HUDEP-2 (cell line): ENCODE measurements around the gene WIPF1.

Experiments used
- DNase-seq, 76 experiments: peaks; one replicate each; lab custom pipeline; 2025; ENCODE audit not compliant: unreplicated experiment in 76 of 76; lab: John Stamatoyannopoulos, UW

The WIPF1 gene, protein sequence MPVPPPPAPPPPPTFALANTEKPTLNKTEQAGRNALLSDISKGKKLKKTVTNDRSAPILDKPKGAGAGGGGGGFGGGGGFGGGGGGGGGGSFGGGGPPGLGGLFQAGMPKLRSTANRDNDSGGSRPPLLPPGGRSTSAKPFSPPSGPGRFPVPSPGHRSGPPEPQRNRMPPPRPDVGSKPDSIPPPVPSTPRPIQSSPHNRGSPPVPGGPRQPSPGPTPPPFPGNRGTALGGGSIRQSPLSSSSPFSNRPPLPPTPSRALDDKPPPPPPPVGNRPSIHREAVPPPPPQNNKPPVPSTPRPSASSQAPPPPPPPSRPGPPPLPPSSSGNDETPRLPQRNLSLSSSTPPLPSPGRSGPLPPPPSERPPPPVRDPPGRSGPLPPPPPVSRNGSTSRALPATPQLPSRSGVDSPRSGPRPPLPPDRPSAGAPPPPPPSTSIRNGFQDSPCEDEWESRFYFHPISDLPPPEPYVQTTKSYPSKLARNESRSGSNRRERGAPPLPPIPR

DNA sequence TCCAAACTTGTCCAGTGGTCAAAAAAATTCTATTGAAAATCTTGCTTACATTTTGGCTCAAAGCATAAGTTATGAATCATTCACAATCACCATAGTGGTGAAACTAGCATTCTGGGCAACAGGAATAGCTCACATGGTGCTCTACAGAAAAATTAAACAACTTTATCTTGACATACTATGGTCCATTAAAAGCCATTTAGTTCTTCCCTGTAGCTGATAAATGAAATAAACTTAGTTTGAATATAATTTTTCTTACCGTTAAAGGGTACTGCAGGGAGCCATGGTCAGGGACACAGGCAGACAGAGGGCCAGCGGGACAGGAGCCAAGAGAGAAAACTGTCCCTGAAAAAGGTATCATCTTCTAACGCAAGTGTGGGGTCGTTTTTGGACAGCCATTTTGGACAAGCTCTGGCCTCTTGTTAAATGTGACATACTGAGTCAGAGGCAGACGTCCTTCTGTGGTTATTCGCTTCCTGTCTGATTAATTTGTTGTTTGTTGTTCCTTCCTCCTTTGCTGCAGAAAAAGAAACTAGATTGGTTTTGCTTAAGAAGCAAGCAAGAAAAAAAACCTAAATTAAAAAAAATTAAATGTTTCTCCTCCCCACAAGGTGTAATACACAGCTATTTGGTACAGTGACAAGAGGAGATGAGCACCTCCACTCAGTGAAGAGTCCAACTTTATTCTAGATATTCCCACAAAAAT, at the start of gene WIPF1:
WIPF1 (minus strand) TSS at position 460 of the 703 bp plus-strand sequence. CDS start 12,231 bp downstream, outside the sequence.
- DNase-seq: no peak

- DNase-seq: no peak
Observed at GRCh38 chr2:174645296-174645695, 47.7 kb upstream of the WIPF1 start.

DNA sequence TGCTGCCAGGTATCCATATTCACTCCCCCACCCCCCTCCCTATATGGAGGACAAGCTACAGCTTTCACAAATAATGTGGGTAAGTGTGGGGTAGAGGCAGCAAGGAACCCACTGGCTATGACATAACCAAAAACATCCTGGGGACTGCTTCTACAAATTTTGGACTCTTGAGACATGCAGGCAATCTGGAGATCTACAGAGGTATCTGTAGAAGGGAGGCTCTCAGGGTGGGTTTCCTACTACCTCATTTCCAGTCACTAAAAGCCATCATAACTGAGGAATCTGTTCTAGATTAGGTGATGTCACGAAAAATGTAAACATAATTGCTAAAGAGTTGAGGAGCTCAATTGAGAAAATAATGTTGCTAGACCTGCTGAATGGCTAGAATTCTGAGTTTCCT, 46.8 kb upstream of the WIPF1 start:
- DNase-seq: no peak

DNA sequence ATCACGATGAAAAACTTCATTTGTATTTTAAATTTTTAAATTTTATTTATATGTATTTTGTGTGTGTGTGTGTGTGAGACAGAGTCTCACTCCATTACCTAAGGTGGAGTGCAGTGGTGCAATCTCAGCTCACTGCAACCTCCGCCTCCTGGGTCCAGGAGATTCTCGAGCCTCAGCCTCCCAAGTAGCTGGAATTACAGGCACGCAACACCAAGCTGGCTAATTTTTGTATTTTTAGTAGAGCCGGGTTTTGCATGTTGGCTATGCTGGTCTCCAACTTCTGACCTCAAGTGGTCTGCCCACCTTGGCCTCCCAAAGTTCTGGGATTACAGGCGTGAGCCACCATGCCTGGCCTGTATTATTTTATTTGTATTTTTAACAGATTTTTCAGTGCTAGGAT, 45.8 kb upstream of the WIPF1 start:
- DNase-seq: no peak

- no peak for DNase-seq
Observed at GRCh38 chr2:174641168-174641567, 43.6 kb upstream of the WIPF1 start.

- peak in 2 of 76 experiments; percentile 9 to 10 for DNase-seq
Observed at GRCh38 chr2:174636987-174637386, 39.4 kb upstream of the WIPF1 start.

GRCh38 chr2:174635776-174636404, 38.3 kb upstream of the WIPF1 start:
- DNase-seq: no peak

DNA sequence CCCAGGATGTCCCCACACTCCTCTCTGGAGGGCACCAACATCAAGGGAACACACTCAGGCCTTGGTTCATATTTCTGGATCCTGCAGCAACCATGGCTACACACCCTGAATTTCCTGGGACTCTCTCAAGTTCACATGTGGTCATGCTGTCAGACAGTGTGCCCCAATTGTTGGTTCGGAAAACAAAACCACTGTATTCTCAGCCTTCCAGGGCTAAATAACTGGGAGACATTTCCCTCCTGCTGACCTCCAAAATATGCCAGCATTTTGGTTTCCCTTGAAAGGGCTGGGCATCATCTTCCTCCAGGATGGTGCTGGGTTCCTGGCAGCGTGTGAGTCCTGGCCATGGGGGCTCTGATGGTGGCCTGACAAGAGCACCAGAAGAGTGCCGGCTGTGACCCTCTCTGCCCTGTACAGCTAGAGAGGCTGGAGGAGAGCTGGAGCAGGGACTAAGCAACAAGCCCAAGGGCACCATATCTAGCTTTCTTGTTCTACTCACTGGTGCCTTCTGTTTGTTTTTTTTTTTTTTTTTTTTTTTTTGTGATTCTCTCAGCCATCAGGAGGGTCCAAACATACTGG, 37.5 kb upstream of the WIPF1 start:
- DNase-seq: no peak

GRCh38 chr2:174634130-174635014, 36.8 kb upstream of the WIPF1 start:
- DNase-seq: peak in 56 of 76 experiments; percentile 4 to 69 (median 30)

- DNase-seq: peak in 20 of 76 experiments; percentile 5 to 37 (median 18)
Observed at GRCh38 chr2:174633623-174633930, 36.0 kb upstream of the WIPF1 start.

- DNase-seq: peak in 15 of 76 experiments; percentile 3 to 36 (median 18)
Observed at GRCh38 chr2:174632841-174633622, 35.4 kb upstream of the WIPF1 start.

DNA sequence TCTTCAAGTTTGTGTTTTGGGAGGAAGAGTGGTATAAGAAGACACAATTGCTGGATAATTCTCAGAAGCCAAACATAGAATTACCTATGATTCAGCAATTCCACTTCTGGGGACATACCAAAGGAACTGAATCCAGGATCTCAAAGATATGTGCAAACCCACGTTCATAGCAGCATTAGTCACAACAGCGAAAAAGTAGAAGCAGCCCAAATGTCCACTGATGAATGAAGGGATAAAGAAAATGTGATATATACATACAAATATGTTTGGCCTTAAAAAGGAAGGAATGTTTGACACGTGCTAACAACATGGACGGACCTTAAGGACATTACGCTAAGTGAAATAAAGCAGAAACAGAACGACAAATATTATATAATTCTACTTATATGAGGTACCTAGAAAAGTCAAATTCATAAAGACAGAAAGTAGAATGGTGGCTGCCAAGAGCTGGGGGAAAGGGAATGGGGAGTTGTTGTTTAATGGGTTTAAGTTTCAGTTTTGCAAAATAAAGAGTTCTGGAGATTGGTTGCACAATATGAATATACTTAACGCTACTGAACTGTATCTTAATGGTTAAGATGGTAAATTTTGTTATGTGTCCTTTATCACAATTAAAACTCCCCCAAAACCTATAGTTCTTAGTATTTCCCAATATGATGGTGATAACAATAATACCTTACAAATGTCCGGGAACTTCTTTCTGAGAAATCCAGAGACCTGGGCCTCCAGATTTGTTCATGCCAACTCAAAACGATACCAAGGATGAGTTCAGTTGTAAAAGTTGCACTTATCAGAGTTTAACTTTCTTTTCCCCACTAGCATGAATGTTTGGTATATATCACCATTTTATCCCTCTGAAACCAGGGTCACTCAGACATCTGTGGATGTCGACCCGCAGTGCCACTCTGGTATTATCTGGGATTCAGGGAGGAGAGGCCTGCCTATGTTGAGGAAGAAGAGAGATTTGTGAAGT, 33.7 kb upstream of the WIPF1 start:
- DNase-seq: no peak

- no peak for DNase-seq
Observed at GRCh38 chr2:174630107-174630506, 32.5 kb upstream of the WIPF1 start.

DNA sequence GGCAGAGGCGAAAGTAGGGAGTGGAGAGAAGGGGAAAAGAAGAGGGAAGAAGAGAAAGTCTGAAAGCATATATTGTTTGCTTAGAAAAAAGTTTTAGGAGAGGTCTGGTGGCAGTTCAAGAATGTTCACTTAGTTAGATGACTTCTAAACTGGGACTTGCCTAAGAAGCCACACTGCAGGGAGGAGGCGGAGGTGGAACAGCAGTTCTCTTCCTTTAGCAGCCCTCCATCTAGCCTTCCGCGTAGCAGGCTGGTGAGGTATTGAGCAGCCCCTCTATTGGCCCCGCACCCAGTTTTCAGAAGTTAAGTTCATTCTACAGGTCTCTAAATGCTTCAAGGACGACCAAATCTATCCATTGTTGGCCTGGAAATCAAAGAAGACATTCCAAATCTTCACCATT, 31.9 kb upstream of the WIPF1 start:
- DNase-seq: no peak

GRCh38 chr2:174628528-174629169, 31.0 kb upstream of the WIPF1 start:
- DNase-seq: no peak

DNA sequence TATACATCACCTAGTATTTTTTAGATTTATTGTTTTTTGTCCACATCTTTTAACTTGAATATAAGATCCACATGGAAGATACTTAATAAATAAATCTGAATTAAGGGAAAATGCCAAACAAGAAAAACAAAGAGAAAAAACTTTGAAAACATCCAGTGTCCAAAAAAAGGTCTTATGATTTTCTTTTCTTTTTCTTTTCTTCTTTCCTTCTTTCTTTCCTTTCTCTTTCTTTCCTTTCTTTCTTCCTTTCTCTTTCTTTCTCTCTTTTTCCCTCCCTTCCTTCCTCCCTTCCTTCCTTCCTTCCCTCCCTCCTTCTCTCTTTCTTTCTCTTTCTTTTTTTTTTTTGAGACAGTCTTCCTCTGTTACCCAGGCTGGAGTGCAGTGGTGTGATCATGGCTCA, 29.6 kb upstream of the WIPF1 start:
- no peak for DNase-seq

DNA sequence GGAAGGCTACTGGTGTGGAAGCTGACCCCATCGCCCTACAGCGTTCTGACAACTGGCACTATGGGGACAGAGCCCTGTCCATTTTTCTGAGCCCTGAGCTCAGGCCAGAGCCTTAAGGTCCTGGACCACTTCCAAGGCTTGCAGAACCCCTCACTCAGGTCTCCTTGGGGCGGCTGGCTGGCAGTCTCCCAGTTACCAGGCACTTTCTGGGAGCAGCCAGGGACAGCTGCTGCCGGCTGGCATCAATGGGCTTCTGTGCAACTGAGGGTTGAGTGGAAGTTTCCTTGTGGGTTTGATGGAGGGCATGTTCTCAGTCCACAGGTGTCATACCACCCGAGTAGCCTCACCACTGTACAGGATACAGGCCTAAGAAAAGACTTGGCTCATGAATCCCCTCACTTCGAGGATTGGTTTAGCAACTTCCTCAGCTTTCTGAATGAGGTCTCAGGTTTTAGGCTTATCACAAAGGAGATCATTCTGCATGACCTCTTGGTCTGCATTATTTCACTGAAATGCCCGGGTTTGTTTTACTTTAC, 27.4 kb upstream of the WIPF1 start:
- no peak for DNase-seq
